HepG2 (cell line): ENCODE measurements around the gene TSPAN9. TPM values are rescaled to one million over a fixed set of nuclear protein-coding genes. Genes with fewer than 3 reads are reported as not detected.

ENCODE experiments used
- ATAC-seq: fragments of 200-7000 bp; cut with Tn5 transposase; 3 replicates; pipeline ENCODE4 v1.9.1; 2020; ENCODE audit warnings: mild to moderate bottlenecking, moderate library complexity
- BruUV-seq: library from RNA; stranded (reverse); fragments of 400-500 nt; replicated peaks from 2 replicates; lab custom pipeline; 2021; lab: Mats Ljungman, UMichigan
- CTCF ChIA-PET: fragments of 300-600 bp; formaldehyde crosslinking; extraction: SDS; loops from one replicate; lab custom pipeline; 2021; ENCODE audit warnings: low total read pairs, inconsistent platforms, low intra/inter-chr PET ratio; lab: Yijun Ruan, JAX
- POLR2A ChIA-PET: fragments of 350-600 bp; sonication (Branson Sonifier 250); formaldehyde crosslinking; loops from one replicate; lab custom pipeline; 2020; ENCODE audit warnings: antibody characterized with exemption, inconsistent platforms; lab: Yijun Ruan, JAX
- DNase-seq: peaks from one replicate; pipeline ENCODE4 v3.0.0-alpha.2; 2015; ENCODE audit warnings: low spot score
- FAIRE-seq: peaks from 3 replicates; lab custom pipeline; 2011; peaks lifted over from hg19 to GRCh38; lab: Jason Lieb, UNC
- H2AFZ ChIP-seq: one replicate; pipeline ENCODE4 v1.6.1; 2011; ENCODE audit warnings: low read length, inconsistent platforms
- H3K27ac ChIP-seq: fragments of 300-600 bp; 3 replicates; pipeline ENCODE4 v1.8.0; 2011; ENCODE audit warnings: mixed run types, mild to moderate bottlenecking, mixed read lengths, low read length, inconsistent platforms; ENCODE audit not compliant: insufficient read depth; ENCODE audit errors: extremely low read length
- H3K27me3 ChIP-seq, 2 experiments: fragments of 200-600 bp in 1 of 2; 2 replicates in 1 of 2; 3 replicates in 1 of 2; pipeline versions ENCODE4 v1.6.0 to v1.8.0; 2011; ENCODE audit warnings: low read length in 2 of 2, mild to moderate bottlenecking in 2 of 2, moderate library complexity in 2 of 2, inconsistent platforms in 1 of 2; ENCODE audit not compliant: insufficient read depth in 2 of 2, control insufficient read depth in 1 of 2
- H3K36me3 ChIP-seq, 2 experiments: fragments of 200-600 bp in 1 of 2; replicated peaks in 1 of 2; 2 replicates in 1 of 2; 3 replicates in 1 of 2; pipeline versions ENCODE4 v1.5.1 to v1.8.0; 2011; ENCODE audit warnings: low read length in 2 of 2, inconsistent platforms in 1 of 2; ENCODE audit not compliant: insufficient read depth in 2 of 2, control insufficient read depth in 1 of 2
- H3K4me1 ChIP-seq: 2 replicates; pipeline ENCODE4 v1.5.1; 2012; ENCODE audit warnings: low read length, inconsistent platforms; ENCODE audit not compliant: insufficient read depth
- H3K4me2 ChIP-seq: 2 replicates; pipeline ENCODE4 v1.6.0; 2011; ENCODE audit warnings: low read depth, low read length, inconsistent platforms
- H3K4me3 ChIP-seq, 3 experiments: fragments of 200-600 bp in 1 of 3; sonication (generic), shearing (Covaris generic) in 1 of 3; replicated peaks in 1 of 3; 2 replicates each; pipeline ENCODE4 v1.5.1; 2011 to 2016; ENCODE audit warnings: low read length in 3 of 3, inconsistent platforms in 2 of 3, low read depth in 2 of 3, mild to moderate bottlenecking in 2 of 3, control low read depth in 1 of 3, mixed read lengths in 1 of 3; ENCODE audit not compliant: insufficient read depth in 1 of 3
- H3K79me2 ChIP-seq: one replicate; pipeline ENCODE4 v1.6.1; 2011; ENCODE audit warnings: low read length, inconsistent platforms; ENCODE audit not compliant: insufficient read depth
- H3K9ac ChIP-seq: 2 replicates; pipeline ENCODE4 v1.6.0; 2011; ENCODE audit warnings: mild to moderate bottlenecking, low read depth, low read length, inconsistent platforms; ENCODE audit not compliant: insufficient read depth
- H3K9me3 ChIP-seq: 2 replicates; pipeline ENCODE4 v1.5.1; 2012; ENCODE audit warnings: mild to moderate bottlenecking, low read length
- H4K20me1 ChIP-seq: 2 replicates; pipeline ENCODE4 v1.6.0; 2011; ENCODE audit warnings: inconsistent platforms, mild to moderate bottlenecking, low read length, moderate library complexity; ENCODE audit not compliant: insufficient read depth
- BCL3 ChIP-seq: sonication (generic); formaldehyde crosslinking; IDR thresholded peaks from 2 replicates; pipeline ENCODE4 v1.5.1; 2020; ENCODE audit warnings: mild to moderate bottlenecking, missing genetic modification reagents, moderate library complexity
- HDAC2 ChIP-seq: sonication (generic); formaldehyde crosslinking; IDR thresholded peaks from 2 replicates; pipeline ENCODE4 v1.4.0; 2020; ENCODE audit warnings: missing genetic modification reagents
- HIC2 ChIP-seq: sonication (generic); formaldehyde crosslinking; IDR thresholded peaks from 2 replicates; pipeline ENCODE4 v1.9.0; 2022; ENCODE audit warnings: low read depth, missing genetic modification reagents
- MED13 ChIP-seq: sonication (generic); formaldehyde crosslinking; IDR thresholded peaks from 2 replicates; pipeline ENCODE4 v1.5.0; 2020; ENCODE audit warnings: missing genetic modification reagents
- NR2F1 ChIP-seq, 2 experiments: fragments of 450-650 bp in 1 of 2; formaldehyde crosslinking in 1 of 2; IDR thresholded peaks; 2 replicates each; pipeline versions ENCODE4 v1.5.0 to v1.6.1; 2016 to 2020; ENCODE audit warnings: mild to moderate bottlenecking in 1 of 2, missing compliant biosample characterization in 1 of 2, missing genetic modification reagents in 1 of 2, moderate library complexity in 1 of 2
- SAFB2 ChIP-seq: sonication (generic); formaldehyde crosslinking; IDR thresholded peaks from 2 replicates; pipeline ENCODE4 v1.5.1; 2020; ENCODE audit warnings: missing genetic modification reagents, low read depth, mild to moderate bottlenecking, borderline replicate concordance
- SALL2 ChIP-seq: sonication (generic); formaldehyde crosslinking; IDR thresholded peaks from 2 replicates; pipeline ENCODE4 v1.8.1; 2023; ENCODE audit warnings: mild to moderate bottlenecking, missing genetic modification reagents, inconsistent platforms
- SOX6 ChIP-seq, 2 experiments: fragments of 450-650 bp in 1 of 2; sonication (generic) in 1 of 2; formaldehyde crosslinking in 1 of 2; IDR thresholded peaks; 2 replicates each; pipeline versions ENCODE4 v1.4.0 to v1.6.1; 2017 to 2020; ENCODE audit warnings: antibody characterized with exemption in 1 of 2, mild to moderate bottlenecking in 1 of 2, missing genetic modification reagents in 1 of 2
- ZNF180 ChIP-seq: sonication (generic); formaldehyde crosslinking; IDR thresholded peaks from 2 replicates; pipeline ENCODE4 v1.4.0; 2020; ENCODE audit warnings: low read depth, missing genetic modification reagents, borderline replicate concordance
- ZNF335 ChIP-seq: sonication (generic); formaldehyde crosslinking; IDR thresholded peaks from 2 replicates; pipeline ENCODE4 v1.4.0; 2020; ENCODE audit warnings: missing genetic modification reagents
- ZNF614 ChIP-seq: IDR thresholded peaks from 2 replicates; pipeline ENCODE4 v1.6.1; 2018; ENCODE audit warnings: missing biosample characterization, missing genetic modification reagents, inconsistent platforms, borderline replicate concordance
- ZNF724P ChIP-seq: sonication (generic); formaldehyde crosslinking; IDR thresholded peaks from 2 replicates; pipeline ENCODE4 v1.8.0; 2022; ENCODE audit warnings: missing genetic modification reagents, borderline replicate concordance
- ZNF891 ChIP-seq: sonication (generic); formaldehyde crosslinking; IDR thresholded peaks from 2 replicates; pipeline ENCODE4 v1.5.0; 2020; ENCODE audit warnings: mild to moderate bottlenecking, missing genetic modification reagents
- ZSCAN21 ChIP-seq: sonication (generic); formaldehyde crosslinking; IDR thresholded peaks from 2 replicates; pipeline ENCODE4 v1.8.0; 2022; ENCODE audit warnings: mild to moderate bottlenecking, missing genetic modification reagents, moderate library complexity, borderline replicate concordance
- WGBS: methylation state at CpG from one replicate; pipeline ENCODE4 v1.1.6; 2017; ENCODE audit warnings: low lambda C conversion rate; 5-methylcytosine and 5-hydroxymethylcytosine counted together
- in situ Hi-C: cut with HindIII; loops from 2 replicates; pipeline ENCODE4 v1.10.0; 2017; ENCODE audit warnings: low pct_unique_long_range_greater_than_20kb; ENCODE audit not compliant: extremely low pct_ligation_motif_present
- intact Hi-C: fragments of 100-400 bp; cut with micrococcal nuclease; formaldehyde crosslinking; loops from one replicate; pipeline ENCODE4 v1.10.0; 2022; ENCODE audit not compliant: unreplicated experiment
- polyA plus RNA-seq, 8 experiments: library from polyadenylated mRNA; depleted of rRNA in 3 of 8; stranded (reverse) in 7 of 8; unstranded in 1 of 8; fragments of >200 nt; fragmentation: Illumina TruSeq in 4 of 8; extraction: Trizol in 4 of 8; gene quantifications; 2 replicates each; pipeline versions ENCODE4 v1.2.1 to v1.2.3, GENCODE V29; 2011 to 2016; ENCODE audit warnings: low read depth in 4 of 8, missing spikeins in 1 of 8, mixed read lengths in 1 of 8; ENCODE audit not compliant: insufficient read depth in 1 of 8
- total RNA-seq, 5 experiments: library from RNA; depleted of rRNA; stranded (reverse); fragments of >200 nt; fragmentation: Illumina TruSeq; extraction: Trizol; gene quantifications; 2 replicates each; pipeline ENCODE4 v1.2.3, GENCODE V29; 2016; ENCODE audit warnings: low read depth in 1 of 5

The TSPAN9 gene
- total and polyA plus RNA-seq, 2 of the 13 experiments (the other 11 are each of a cell fraction or from before 2014, with no cell fraction given), result 18.1 to 42.3 TPM

GRCh38 chr12:3077572-3078081, 448 bp downstream of the TSPAN9 start:
- H3K9ac ChIP-seq, result peak overlapping the region; percentile 74
- CTCF ChIA-PET, result no interaction called here
- TF ChIP-seq SALL2 (CRISPR knock-in tag), result no peak
- no peak for TF ChIP-seq ZSCAN21 (CRISPR knock-in tag)
- TF ChIP-seq ZNF614, result no peak
- TF ChIP-seq ZNF724P (CRISPR knock-in tag), result no peak
- no peak for TF ChIP-seq BCL3 (CRISPR knock-in tag)
- TF ChIP-seq ZNF891 (CRISPR knock-in tag), result no peak
- no peak for TF ChIP-seq SOX6 (IDR thresholded peaks at IDR 0.05)
- TF ChIP-seq SOX6 (CRISPR knock-in tag; IDR thresholded peaks at IDR 0.05), result no peak
- TF ChIP-seq NR2F1 (CRISPR knock-in tag; IDR thresholded peaks at IDR 0.05), result no peak
- TF ChIP-seq MED13 (CRISPR knock-in tag), result no peak
- TF ChIP-seq ZNF180 (CRISPR knock-in tag), result no peak
- TF ChIP-seq HDAC2 (CRISPR knock-in tag), result no peak
- TF ChIP-seq HIC2, result no peak
- TF ChIP-seq ZNF335, result no peak
- no peak for TF ChIP-seq SAFB2 (CRISPR knock-in tag)

More at GRCh38 chr12:3077572-3078081, 448 bp downstream of the TSPAN9 start:
- Histone ChIP-seq H4K20me1 (no peaks in the 10 kb centered on the region), H3K4me3 (peak overlapping the region; percentile 66 to 86 (median 82)), H3K4me1 (peaks cover 71% of the 10 kb centered on the region), H3K79me2 (peaks cover 38% of the 10 kb centered on the region), H3K4me2 (peak overlapping the region; percentile 96), H2AFZ (no peak overlapping the region), H3K27ac (peak overlapping the region; percentile 52), H3K36me3 (no peaks in the 10 kb centered on the region), H3K9me3 (no peaks in the 10 kb centered on the region), H3K27me3 (no peaks in the 10 kb centered on the region; a peak in 1 of 5 replicates)
- ATAC-seq (peak; percentile 3), FAIRE-seq (no peak), DNase-seq (no peak)
- in situ Hi-C loops, result loop anchor here (10.0 kb wide), 1 partner anchor 197 kb away; no protein-coding TSS in a partner anchor
- no TSS peak for BruUV-seq
- POLR2A ChIA-PET, result interaction anchor here (0.7 to 1.0 kb wide), 2 partner anchors 20 to 27 kb away, joined by 3 to 4 read pairs; no protein-coding TSS in a partner anchor
- WGBS, result 0% methylated on average over 1 of the region's 32 CpGs
- intact Hi-C loops, result no loop called here
